GM23338 (cell line): Measurements from ENCODE around the gene PRMT5. TPM values are rescaled to one million over a fixed set of nuclear protein-coding genes. Genes with fewer than 3 reads are reported as not detected.

Experiments used
- ATAC-seq: fragments of 200-7000 bp; cut with Tn5 transposase; 3 replicates; pipeline ENCODE4 v1.9.1; 2020
- DNase-seq: peaks from one replicate; pipeline ENCODE4 v3.0.0-alpha.2; 2015; ENCODE audit warnings: low spot score
- H2AFZ ChIP-seq: fragments of 200-600 bp; sonication (generic); 2 replicates; pipeline ENCODE4 v1.8.0; 2016; ENCODE audit warnings: antibody characterized with exemption, mild to moderate bottlenecking, moderate library complexity
- H3F3A ChIP-seq: fragments of 200-600 bp; sonication (generic); replicated peaks from 2 replicates; pipeline ENCODE4 v1.8.0; 2017; ENCODE audit warnings: antibody characterized with exemption, mixed run types, low read depth
- H3K27ac ChIP-seq: fragments of 200-600 bp; sonication (generic); 2 replicates; pipeline ENCODE4 v1.6.1; 2016; ENCODE audit warnings: low read depth
- H3K27me3 ChIP-seq: fragments of 200-600 bp; sonication (generic); 2 replicates; pipeline ENCODE4 v1.8.0; 2016; ENCODE audit warnings: mild to moderate bottlenecking, mixed run types, moderate library complexity; ENCODE audit not compliant: insufficient read depth
- H3K36me3 ChIP-seq: fragments of 200-600 bp; sonication (generic); 2 replicates; pipeline ENCODE4 v1.8.0; 2016; ENCODE audit warnings: mild to moderate bottlenecking; ENCODE audit not compliant: insufficient read depth
- H3K4me1 ChIP-seq: fragments of 200-600 bp; sonication (generic); 2 replicates; pipeline ENCODE4 v1.8.0; 2016; ENCODE audit warnings: mild to moderate bottlenecking, moderate library complexity; ENCODE audit not compliant: insufficient read depth
- H3K4me2 ChIP-seq: fragments of 200-600 bp; sonication (generic); 2 replicates; pipeline ENCODE4 v1.7.1; 2017; ENCODE audit warnings: mixed run types
- H3K4me3 ChIP-seq: fragments of 200-600 bp; sonication (generic); 2 replicates; pipeline ENCODE4 v1.6.1; 2016; ENCODE audit warnings: mixed run types
- H3K79me2 ChIP-seq: fragments of 200-600 bp; sonication (generic); replicated peaks from 2 replicates; pipeline ENCODE4 v1.8.0; 2017; ENCODE audit warnings: mild to moderate bottlenecking; ENCODE audit not compliant: insufficient read depth
- H3K9me2 ChIP-seq: fragments of 200-600 bp; sonication (generic); 2 replicates; pipeline ENCODE4 v1.8.0; 2017; ENCODE audit not compliant: insufficient read depth
- H4K20me1 ChIP-seq: fragments of 200-600 bp; sonication (generic); replicated peaks from 2 replicates; pipeline ENCODE4 v1.8.0; 2017; ENCODE audit warnings: mild to moderate bottlenecking; ENCODE audit not compliant: insufficient read depth
- H3K27ac Mint-ChIP-seq: 2 replicates; pipeline ENCODE4 v1.8.0; 2020; ENCODE audit warnings: inconsistent platforms, mild to moderate bottlenecking, moderate library complexity, mixed read lengths
- H3K27me3 Mint-ChIP-seq: 3 replicates; pipeline ENCODE4 v1.8.0; 2022; ENCODE audit warnings: low read depth, mild to moderate bottlenecking, moderate library complexity, mixed read lengths, inconsistent platforms; ENCODE audit not compliant: insufficient read depth, poor library complexity
- H3K36me3 Mint-ChIP-seq: 3 replicates; pipeline ENCODE4 v1.8.0; 2021; ENCODE audit warnings: low read depth, mild to moderate bottlenecking, inconsistent platforms, moderate library complexity, mixed read lengths
- H3K4me1 Mint-ChIP-seq: 3 replicates; pipeline ENCODE4 v1.8.0; 2020; ENCODE audit warnings: mild to moderate bottlenecking, inconsistent platforms, mixed read lengths
- H3K4me3 Mint-ChIP-seq: 3 replicates; pipeline ENCODE4 v1.8.0; 2021; ENCODE audit warnings: moderate library complexity, mild to moderate bottlenecking, inconsistent platforms, mixed read lengths
- H3K9me3 Mint-ChIP-seq: 3 replicates; pipeline ENCODE4 v1.8.0; 2020; ENCODE audit warnings: moderate library complexity, mild to moderate bottlenecking, inconsistent platforms, mixed read lengths
- CREB1 ChIP-seq: fragments of 250-450 bp; sonication (Bioruptor Pico); IDR thresholded peaks from 2 replicates; pipeline ENCODE4 v1.5.0; 2020; ENCODE audit warnings: low read depth, mild to moderate bottlenecking, moderate library complexity
- EZH2 ChIP-seq: fragments of 200-600 bp; sonication (generic); IDR thresholded peaks from one replicate; pipeline ENCODE4 v1.8.0; 2017; ENCODE audit warnings: antibody characterized with exemption, mild to moderate bottlenecking, low read depth; ENCODE audit not compliant: unreplicated experiment
- POLR2AphosphoS5 ChIP-seq: IDR thresholded peaks from 2 replicates; pipeline ENCODE4 v1.6.1; 2016; ENCODE audit warnings: antibody characterized with exemption, low read depth
- STAT1 ChIP-seq: IDR thresholded peaks from one replicate; pipeline ENCODE4 v1.6.1; 2016; ENCODE audit warnings: antibody characterized with exemption; ENCODE audit not compliant: unreplicated experiment
- ZNF331 ChIP-seq: fragments of 250-450 bp; sonication (Bioruptor Pico); IDR thresholded peaks from 2 replicates; pipeline ENCODE4 v1.5.0; 2020; ENCODE audit warnings: low read depth, mild to moderate bottlenecking, moderate library complexity
- polyA plus RNA-seq: library from polyadenylated mRNA; unstranded; fragments of >200 nt; fragmentation: Nextera tagmentation; extraction: Ambion mirVana; gene quantifications from 2 replicates; pipeline ENCODE4 v1.2.1, GENCODE V29; 2016
- total RNA-seq: library from RNA; depleted of rRNA; stranded (reverse); fragments of >200 nt; shearing (Covaris generic); gene quantifications from 2 replicates; pipeline ENCODE4 v1.2.3, GENCODE V29; 2014
- TF ChIP-seq, protein P1 (sequence below): fragments of 250-450 bp; sonication (Bioruptor Pico); IDR thresholded peaks from 2 replicates; pipeline ENCODE4 v1.5.0; 2020; ENCODE audit warnings: mild to moderate bottlenecking, moderate library complexity
- TF ChIP-seq, protein P2 (sequence below): IDR thresholded peaks from 2 replicates; pipeline ENCODE4 v1.6.1; 2016; ENCODE audit warnings: antibody characterized with exemption

Gene PRMT5
- total and polyA plus RNA-seq, 2 experiments from 2014 or later: 68.8 to 124 TPM

DNA sequence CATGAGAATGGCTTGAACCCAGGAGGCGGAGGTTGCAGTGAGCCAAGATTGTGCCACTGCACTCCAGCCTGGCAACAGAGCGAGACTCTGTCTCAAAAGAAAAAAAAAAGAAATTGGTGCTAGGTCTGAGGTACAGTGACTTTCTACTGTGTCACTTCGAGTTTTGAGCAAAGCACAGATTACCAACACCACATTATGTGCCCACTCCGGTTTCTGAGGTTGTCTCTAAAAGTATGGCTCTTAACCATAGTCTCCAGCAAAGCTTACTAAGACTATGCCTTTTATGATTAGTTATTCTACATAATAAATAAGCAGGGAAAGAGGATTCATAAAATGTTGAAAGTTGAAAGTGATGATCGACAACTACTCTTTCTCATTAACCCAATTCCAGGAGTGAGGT is 18.3 kb downstream of the PRMT5 start (continued):
- TF ChIP-seq EZH2 (no peak), STAT1 (no peak), ZNF331 (CRISPR knock-in tag) (no peak), POLR2AphosphoS5 (no peak)
- TF ChIP-seq, protein P1, sequence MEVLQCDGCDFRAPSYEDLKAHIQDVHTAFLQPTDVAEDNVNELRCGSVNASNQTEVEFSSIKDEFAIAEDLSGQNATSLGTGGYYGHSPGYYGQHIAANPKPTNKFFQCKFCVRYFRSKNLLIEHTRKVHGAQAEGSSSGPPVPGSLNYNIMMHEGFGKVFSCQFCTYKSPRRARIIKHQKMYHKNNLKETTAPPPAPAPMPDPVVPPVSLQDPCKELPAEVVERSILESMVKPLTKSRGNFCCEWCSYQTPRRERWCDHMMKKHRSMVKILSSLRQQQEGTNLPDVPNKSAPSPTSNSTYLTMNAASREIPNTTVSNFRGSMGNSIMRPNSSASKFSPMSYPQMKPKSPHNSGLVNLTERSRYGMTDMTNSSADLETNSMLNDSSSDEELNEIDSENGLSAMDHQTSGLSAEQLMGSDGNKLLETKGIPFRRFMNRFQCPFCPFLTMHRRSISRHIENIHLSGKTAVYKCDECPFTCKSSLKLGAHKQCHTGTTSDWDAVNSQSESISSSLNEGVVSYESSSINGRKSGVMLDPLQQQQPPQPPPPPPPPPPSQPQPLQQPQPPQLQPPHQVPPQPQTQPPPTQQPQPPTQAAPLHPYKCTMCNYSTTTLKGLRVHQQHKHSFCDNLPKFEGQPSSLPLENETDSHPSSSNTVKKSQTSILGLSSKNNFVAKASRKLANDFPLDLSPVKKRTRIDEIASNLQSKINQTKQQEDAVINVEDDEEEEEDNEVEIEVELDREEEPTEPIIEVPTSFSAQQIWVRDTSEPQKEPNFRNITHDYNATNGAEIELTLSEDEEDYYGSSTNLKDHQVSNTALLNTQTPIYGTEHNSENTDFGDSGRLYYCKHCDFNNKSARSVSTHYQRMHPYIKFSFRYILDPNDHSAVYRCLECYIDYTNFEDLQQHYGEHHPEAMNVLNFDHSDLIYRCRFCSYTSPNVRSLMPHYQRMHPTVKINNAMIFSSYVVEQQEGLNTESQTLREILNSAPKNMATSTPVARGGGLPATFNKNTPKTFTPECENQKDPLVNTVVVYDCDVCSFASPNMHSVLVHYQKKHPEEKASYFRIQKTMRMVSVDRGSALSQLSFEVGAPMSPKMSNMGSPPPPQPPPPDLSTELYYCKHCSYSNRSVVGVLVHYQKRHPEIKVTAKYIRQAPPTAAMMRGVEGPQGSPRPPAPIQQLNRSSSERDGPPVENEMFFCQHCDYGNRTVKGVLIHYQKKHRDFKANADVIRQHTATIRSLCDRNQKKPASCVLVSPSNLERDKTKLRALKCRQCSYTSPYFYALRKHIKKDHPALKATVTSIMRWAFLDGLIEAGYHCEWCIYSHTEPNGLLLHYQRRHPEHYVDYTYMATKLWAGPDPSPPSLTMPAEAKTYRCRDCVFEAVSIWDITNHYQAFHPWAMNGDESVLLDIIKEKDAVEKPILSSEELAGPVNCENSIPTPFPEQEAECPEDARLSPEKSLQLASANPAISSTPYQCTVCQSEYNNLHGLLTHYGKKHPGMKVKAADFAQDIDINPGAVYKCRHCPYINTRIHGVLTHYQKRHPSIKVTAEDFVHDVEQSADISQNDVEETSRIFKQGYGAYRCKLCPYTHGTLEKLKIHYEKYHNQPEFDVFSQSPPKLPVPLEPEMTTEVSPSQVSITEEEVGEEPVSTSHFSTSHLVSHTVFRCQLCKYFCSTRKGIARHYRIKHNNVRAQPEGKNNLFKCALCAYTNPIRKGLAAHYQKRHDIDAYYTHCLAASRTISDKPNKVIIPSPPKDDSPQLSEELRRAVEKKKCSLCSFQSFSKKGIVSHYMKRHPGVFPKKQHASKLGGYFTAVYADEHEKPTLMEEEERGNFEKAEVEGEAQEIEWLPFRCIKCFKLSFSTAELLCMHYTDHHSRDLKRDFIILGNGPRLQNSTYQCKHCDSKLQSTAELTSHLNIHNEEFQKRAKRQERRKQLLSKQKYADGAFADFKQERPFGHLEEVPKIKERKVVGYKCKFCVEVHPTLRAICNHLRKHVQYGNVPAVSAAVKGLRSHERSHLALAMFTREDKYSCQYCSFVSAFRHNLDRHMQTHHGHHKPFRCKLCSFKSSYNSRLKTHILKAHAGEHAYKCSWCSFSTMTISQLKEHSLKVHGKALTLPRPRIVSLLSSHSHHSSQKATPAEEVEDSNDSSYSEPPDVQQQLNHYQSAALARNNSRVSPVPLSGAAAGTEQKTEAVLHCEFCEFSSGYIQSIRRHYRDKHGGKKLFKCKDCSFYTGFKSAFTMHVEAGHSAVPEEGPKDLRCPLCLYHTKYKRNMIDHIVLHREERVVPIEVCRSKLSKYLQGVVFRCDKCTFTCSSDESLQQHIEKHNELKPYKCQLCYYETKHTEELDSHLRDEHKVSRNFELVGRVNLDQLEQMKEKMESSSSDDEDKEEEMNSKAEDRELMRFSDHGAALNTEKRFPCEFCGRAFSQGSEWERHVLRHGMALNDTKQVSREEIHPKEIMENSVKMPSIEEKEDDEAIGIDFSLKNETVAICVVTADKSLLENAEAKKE: no peak
- TF ChIP-seq, protein P2, sequence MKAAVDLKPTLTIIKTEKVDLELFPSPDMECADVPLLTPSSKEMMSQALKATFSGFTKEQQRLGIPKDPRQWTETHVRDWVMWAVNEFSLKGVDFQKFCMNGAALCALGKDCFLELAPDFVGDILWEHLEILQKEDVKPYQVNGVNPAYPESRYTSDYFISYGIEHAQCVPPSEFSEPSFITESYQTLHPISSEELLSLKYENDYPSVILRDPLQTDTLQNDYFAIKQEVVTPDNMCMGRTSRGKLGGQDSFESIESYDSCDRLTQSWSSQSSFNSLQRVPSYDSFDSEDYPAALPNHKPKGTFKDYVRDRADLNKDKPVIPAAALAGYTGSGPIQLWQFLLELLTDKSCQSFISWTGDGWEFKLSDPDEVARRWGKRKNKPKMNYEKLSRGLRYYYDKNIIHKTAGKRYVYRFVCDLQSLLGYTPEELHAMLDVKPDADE: no peak

DNA sequence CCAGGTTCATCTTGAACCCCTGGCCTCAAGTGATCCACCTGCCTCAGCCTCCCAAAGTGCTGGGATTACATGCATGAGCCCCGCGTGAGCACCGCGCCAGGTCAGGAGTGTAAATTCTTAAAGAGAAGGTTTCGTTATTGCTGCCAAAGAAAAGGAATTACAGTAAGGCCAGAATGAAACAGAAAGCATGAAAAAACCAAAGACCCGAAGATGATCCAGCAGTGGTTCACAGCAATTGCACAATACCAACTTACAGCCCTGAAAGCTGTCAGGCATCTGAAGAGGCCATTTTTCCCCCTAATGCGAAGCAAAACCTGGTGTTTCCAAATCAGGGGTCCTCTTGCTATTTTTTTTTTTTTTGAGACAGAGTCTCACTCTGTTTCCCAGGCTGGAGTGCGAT is 20.6 kb downstream of the PRMT5 start:
- H2AFZ ChIP-seq: no peak overlapping the region
- H3K4me1 ChIP-seq: no peaks in the 10 kb centered on the region
- Mint-ChIP-seq H3K9me3 (no peaks in the 10 kb centered on the region), H3K4me1 (no peaks in the 10 kb centered on the region), H3K36me3 (peaks cover 58% of the 10 kb centered on the region), H3K27ac (no peak overlapping the region), H3K4me3 (no peak overlapping the region), H3K27me3 (peaks cover 2% of the 10 kb centered on the region)
- H3F3A ChIP-seq: peaks cover 16% of the 10 kb centered on the region
- H3K27me3 ChIP-seq: no peaks in the 10 kb centered on the region
- peaks cover 65% of the 10 kb centered on the region for H3K36me3 ChIP-seq
- H3K4me3 ChIP-seq: no peak overlapping the region
- peaks cover 24% of the 10 kb centered on the region for H3K79me2 ChIP-seq
- no peak overlapping the region for H3K4me2 ChIP-seq
- peaks cover 13% of the 10 kb centered on the region for H4K20me1 ChIP-seq
- H3K27ac ChIP-seq: no peak overlapping the region; the same call in 1 of the 2 replicates
- TF ChIP-seq CREB1: no peak
- DNase-seq (no peak), ATAC-seq (no peak)
- no peaks in the 10 kb centered on the region for H3K9me2 ChIP-seq
